Activated CD4-positive, alpha-beta T cell treated with anti-CD3 and anti-CD28 coated beads, Interleukin-2, amount 10 ng/mL, durations not matched to agents 24 days and 14 days (primary cell): ENCODE data around the gene MYH6. TPM values are rescaled to one million over a fixed set of nuclear protein-coding genes. Genes with fewer than 3 reads are reported as not detected.

Experiments used
- DNase-seq: peaks from one replicate; pipeline ENCODE4 v3.0.0; 2022
- H3K27ac Mint-ChIP-seq: one replicate; pipeline ENCODE4 v1.8.0; 2022; ENCODE audit warnings: mild to moderate bottlenecking, mixed read lengths
- H3K27me3 Mint-ChIP-seq: one replicate; pipeline ENCODE4 v1.8.0; 2022; ENCODE audit warnings: mixed read lengths
- H3K36me3 Mint-ChIP-seq: one replicate; pipeline ENCODE4 v1.8.0; 2022; ENCODE audit warnings: low read depth, mild to moderate bottlenecking, mixed read lengths
- H3K4me1 Mint-ChIP-seq: one replicate; pipeline ENCODE4 v1.8.0; 2021; ENCODE audit warnings: mixed read lengths
- H3K4me3 Mint-ChIP-seq: one replicate; pipeline ENCODE4 v1.8.0; 2022; ENCODE audit warnings: mild to moderate bottlenecking, moderate library complexity, mixed read lengths
- H3K9me3 Mint-ChIP-seq: one replicate; pipeline ENCODE4 v1.8.0; 2021; ENCODE audit warnings: mixed read lengths
- intact Hi-C: fragments of 100-400 bp; cut with micrococcal nuclease; formaldehyde crosslinking; loops from one replicate; pipeline ENCODE4 v1.15.1; 2023
- total RNA-seq: library from RNA; stranded (reverse); gene quantifications from 2 replicates; pipeline ENCODE4 v1.2.3, GENCODE V29; 2022

MYH6 gene
- total RNA-seq, 1 donor from 2014 or later: 0.23 TPM

GRCh38 chr14:23362200-23362599 lies 45.9 kb downstream of the MYH6 start:
- no peaks in the 10 kb centered on the region for H3K36me3 Mint-ChIP-seq
- intact Hi-C loops: no loop called here
- no peak overlapping the region for H3K4me3 Mint-ChIP-seq

DNA sequence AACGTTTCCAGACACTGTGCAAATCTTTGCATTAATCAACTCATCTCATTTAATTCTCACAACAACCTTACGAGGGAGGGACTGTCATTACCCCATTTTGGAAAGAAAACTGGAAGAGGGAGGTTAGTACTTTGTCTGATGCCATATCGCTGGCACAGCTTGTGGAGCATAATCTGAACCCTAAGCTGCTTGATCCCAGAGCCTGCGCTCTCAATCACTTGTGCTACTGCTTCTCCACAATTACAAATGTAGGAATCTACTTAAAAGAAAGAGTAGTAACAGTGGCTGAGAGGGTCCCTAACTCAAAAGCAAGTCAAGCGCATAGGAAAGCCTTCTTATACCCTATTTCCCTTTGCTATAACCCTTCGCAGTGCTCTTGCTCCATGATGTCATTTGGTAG lies 46.3 kb downstream of the MYH6 start:
- Mint-ChIP-seq H3K27ac (no peak overlapping the region), H3K27me3 (peaks cover 28% of the 10 kb centered on the region), H3K9me3 (no peaks in the 10 kb centered on the region), H3K4me1 (no peaks in the 10 kb centered on the region), H3K4me3 (no peak overlapping the region), H3K36me3 (no peaks in the 10 kb centered on the region)
- no peak for DNase-seq
- intact Hi-C loops: no loop called here

More at GRCh38 chr14:23362200-23362599, 45.9 kb downstream of the MYH6 start:
- no peaks in the 10 kb centered on the region for H3K9me3 Mint-ChIP-seq
- H3K27ac Mint-ChIP-seq: no peak overlapping the region
- DNase-seq: no peak
- H3K27me3 Mint-ChIP-seq: peaks cover 32% of the 10 kb centered on the region
- no peaks in the 10 kb centered on the region for H3K4me1 Mint-ChIP-seq

- Mint-ChIP-seq H3K27me3 (peaks cover 24% of the 10 kb centered on the region), H3K36me3 (no peaks in the 10 kb centered on the region), H3K4me3 (no peak overlapping the region), H3K4me1 (no peaks in the 10 kb centered on the region), H3K27ac (peak overlapping the region; percentile 44), H3K9me3 (no peaks in the 10 kb centered on the region)
- no peak for DNase-seq
- intact Hi-C loops: no loop called here
Observed at GRCh38 chr14:23361320-23361719, 46.8 kb downstream of the MYH6 start.

DNA sequence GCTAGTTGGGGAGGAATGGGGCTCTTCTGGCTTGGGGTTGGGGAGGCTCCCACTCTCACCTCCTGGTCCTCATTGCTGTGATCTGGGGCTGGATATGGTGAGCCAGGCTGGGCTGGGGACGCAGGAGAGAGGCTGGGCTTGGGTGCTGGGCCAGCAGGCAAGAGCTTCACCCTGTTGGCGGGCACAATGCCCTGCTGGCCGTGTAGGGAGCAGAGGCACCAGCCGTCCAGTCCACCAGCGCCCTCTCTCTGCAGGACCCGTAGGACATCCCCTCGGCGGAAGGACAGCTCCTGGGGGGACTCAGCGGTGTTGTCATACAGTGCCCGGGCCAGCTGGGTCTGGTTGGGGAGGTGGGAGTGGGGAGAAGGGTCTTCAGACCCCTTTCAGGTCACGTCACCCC lies 47.6 kb downstream of the MYH6 start:
- intact Hi-C loops: no loop called here
- no peaks in the 10 kb centered on the region for H3K4me1 Mint-ChIP-seq
- no peak overlapping the region for H3K4me3 Mint-ChIP-seq
- no peak for DNase-seq
- H3K9me3 Mint-ChIP-seq: no peaks in the 10 kb centered on the region
- no peak overlapping the region for H3K27ac Mint-ChIP-seq
- H3K36me3 Mint-ChIP-seq: no peaks in the 10 kb centered on the region
- peaks cover 24% of the 10 kb centered on the region for H3K27me3 Mint-ChIP-seq

GRCh38 chr14:23359722-23360447 lies 48.2 kb downstream of the MYH6 start:
- no peak for DNase-seq

GRCh38 chr14:23359167-23359626 lies 48.9 kb downstream of the MYH6 start:
- intact Hi-C loops: no loop called here
- Mint-ChIP-seq H3K27me3 (peaks cover 27% of the 10 kb centered on the region), H3K27ac (no peak overlapping the region), H3K4me1 (no peaks in the 10 kb centered on the region), H3K4me3 (no peak overlapping the region), H3K36me3 (no peaks in the 10 kb centered on the region), H3K9me3 (no peaks in the 10 kb centered on the region)
- no peak for DNase-seq

More at GRCh38 chr14:23359722-23360447, 48.2 kb downstream of the MYH6 start:
- intact Hi-C loops: no loop called here
- Mint-ChIP-seq H3K27ac (no peak overlapping the region), H3K4me1 (no peaks in the 10 kb centered on the region), H3K9me3 (no peaks in the 10 kb centered on the region), H3K27me3 (peaks cover 28% of the 10 kb centered on the region), H3K36me3 (no peaks in the 10 kb centered on the region), H3K4me3 (no peak overlapping the region)

GRCh38 chr14:23358553-23359166 lies 49.4 kb downstream of the MYH6 start:
- no peak overlapping the region for H3K4me3 Mint-ChIP-seq
- no peaks in the 10 kb centered on the region for H3K36me3 Mint-ChIP-seq
- no peak overlapping the region for H3K27ac Mint-ChIP-seq
- no peaks in the 10 kb centered on the region for H3K9me3 Mint-ChIP-seq
- no peak for DNase-seq
- H3K27me3 Mint-ChIP-seq: peaks cover 29% of the 10 kb centered on the region
- H3K4me1 Mint-ChIP-seq: no peaks in the 10 kb centered on the region
- intact Hi-C loops: no loop called here

- DNase-seq: no peak
- intact Hi-C loops: no loop called here
- peaks cover under 1% of the 10 kb centered on the region for H3K4me1 Mint-ChIP-seq
- H3K27me3 Mint-ChIP-seq: peaks cover 33% of the 10 kb centered on the region
- H3K27ac Mint-ChIP-seq: no peak overlapping the region
- no peak overlapping the region for H3K4me3 Mint-ChIP-seq
- no peaks in the 10 kb centered on the region for H3K36me3 Mint-ChIP-seq
- H3K9me3 Mint-ChIP-seq: no peaks in the 10 kb centered on the region
Observed at GRCh38 chr14:23358042-23358441, 50.0 kb downstream of the MYH6 start.

DNA sequence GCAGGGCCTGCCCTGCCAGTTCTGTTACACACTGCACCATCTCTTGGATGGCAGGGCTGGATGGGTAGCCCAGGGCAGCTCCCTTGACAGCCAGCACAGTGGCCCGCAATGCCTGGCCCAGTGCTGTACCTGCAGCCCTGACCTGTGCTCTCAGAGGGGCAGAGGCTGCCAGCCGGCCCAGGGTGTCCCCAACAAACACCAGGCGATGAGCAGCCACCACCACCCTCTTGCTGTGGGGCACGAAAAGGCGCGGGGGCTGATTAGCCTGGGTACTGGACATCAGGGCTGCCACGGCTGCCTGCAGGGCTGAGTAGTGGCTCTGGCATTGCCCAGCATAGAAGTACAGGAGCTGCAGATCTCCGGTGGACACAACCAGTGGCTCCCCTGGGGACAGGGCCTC lies 50.8 kb downstream of the MYH6 start:
- peaks cover 2% of the 10 kb centered on the region for H3K4me1 Mint-ChIP-seq

GRCh38 chr14:23356662-23357061 lies 51.4 kb downstream of the MYH6 start:
- no peak for DNase-seq
- intact Hi-C loops: no loop called here
- Mint-ChIP-seq H3K4me1 (peaks cover 2% of the 10 kb centered on the region), H3K4me3 (no peak overlapping the region), H3K36me3 (no peaks in the 10 kb centered on the region), H3K9me3 (no peaks in the 10 kb centered on the region), H3K27me3 (peaks cover 32% of the 10 kb centered on the region), H3K27ac (no peak overlapping the region)

More for the DNA sequence above, 50.8 kb downstream of the MYH6 start:
- Mint-ChIP-seq H3K9me3 (no peaks in the 10 kb centered on the region), H3K27ac (no peak overlapping the region), H3K27me3 (peaks cover 35% of the 10 kb centered on the region), H3K4me3 (no peak overlapping the region), H3K36me3 (no peaks in the 10 kb centered on the region)
- intact Hi-C loops: no loop called here
- DNase-seq: no peak

DNA sequence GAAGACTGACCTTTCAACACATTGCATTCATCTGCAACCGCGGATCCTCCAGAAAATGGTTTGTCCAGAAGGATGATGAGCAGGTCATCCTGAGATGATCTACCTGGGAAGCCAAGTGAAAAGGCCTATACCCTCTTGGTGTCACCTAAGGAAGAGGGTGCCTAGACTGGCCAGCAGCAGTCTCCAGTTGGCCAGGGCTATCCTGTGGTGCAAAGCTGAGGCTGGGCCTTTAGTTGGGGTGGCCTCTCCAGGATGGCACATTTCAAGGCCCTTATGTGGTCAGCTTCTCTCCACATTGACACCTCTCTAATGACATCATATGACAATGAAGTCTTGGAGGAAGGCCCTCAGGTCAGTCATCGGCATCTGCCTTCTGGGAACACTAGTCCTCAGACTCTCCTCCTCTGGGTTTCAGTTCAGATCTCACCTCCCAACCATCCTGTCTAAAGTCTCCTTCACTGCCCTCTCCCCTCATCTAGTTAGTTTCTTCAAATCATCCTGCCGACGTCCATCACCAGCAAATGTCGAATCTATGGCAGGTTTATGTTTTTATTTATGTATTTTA lies 52.1 kb downstream of the MYH6 start:
- no peak overlapping the region for H3K4me3 Mint-ChIP-seq
- DNase-seq: no peak
- H3K27me3 Mint-ChIP-seq: peaks cover 33% of the 10 kb centered on the region
- no peaks in the 10 kb centered on the region for H3K9me3 Mint-ChIP-seq
- H3K4me1 Mint-ChIP-seq: peaks cover 2% of the 10 kb centered on the region
- H3K27ac Mint-ChIP-seq: no peak overlapping the region
- intact Hi-C loops: no loop called here
- H3K36me3 Mint-ChIP-seq: no peaks in the 10 kb centered on the region

- Mint-ChIP-seq H3K4me3 (no peak overlapping the region), H3K36me3 (no peaks in the 10 kb centered on the region), H3K4me1 (peaks cover 4% of the 10 kb centered on the region), H3K27me3 (peaks cover 40% of the 10 kb centered on the region), H3K9me3 (no peaks in the 10 kb centered on the region), H3K27ac (no peak overlapping the region)
- no peak for DNase-seq
- intact Hi-C loops: no loop called here
Observed at GRCh38 chr14:23354990-23355389, 53.1 kb downstream of the MYH6 start.

GRCh38 chr14:23353433-23353780 lies 54.7 kb downstream of the MYH6 start:
- Mint-ChIP-seq H3K27me3 (peaks cover 42% of the 10 kb centered on the region), H3K36me3 (no peaks in the 10 kb centered on the region), H3K4me1 (peaks cover 4% of the 10 kb centered on the region)

More at GRCh38 chr14:23353433-23353780, 54.7 kb downstream of the MYH6 start:
- H3K9me3 Mint-ChIP-seq: no peaks in the 10 kb centered on the region
- H3K27ac Mint-ChIP-seq: no peak overlapping the region
- DNase-seq: no peak
- H3K4me3 Mint-ChIP-seq: peak overlapping the region; percentile 78
- intact Hi-C loops: loop anchor here (2.0 kb wide), 1 partner anchor 25 kb away; no protein-coding TSS in a partner anchor
